ENCODE results near the gene RSPRY1.

Gene RSPRY1

GRCh38 chr16:57155702-57156350, 30.3 kb upstream of the RSPRY1 start:
- Histone ChIP-seq H3K4me1 (ENCODE audit: control insufficient read depth, low read length) (no peaks in the 10 kb centered on the region), H3K27me3 (ENCODE audit: control insufficient read depth, low read length) (no peaks in the 10 kb centered on the region), H4K20me1 (ENCODE audit: control insufficient read depth, insufficient read depth, low read depth, low read length) (no peaks in the 10 kb centered on the region), H3K4me2 (ENCODE audit: low read length) (no peak overlapping the region), H3K9me3 (ENCODE audit: control insufficient read depth, insufficient read depth, low read length) (no peaks in the 10 kb centered on the region), H3K27ac (ENCODE audit: low read depth, low read length) (no peak overlapping the region), H3K4me3 (ENCODE audit: low read length) (no peak overlapping the region), H3K9me2 (replicated peaks; ENCODE audit: control insufficient read depth, low read length) (no peaks in the 10 kb centered on the region), H3K36me3 (ENCODE audit: control insufficient read depth, low read length) (peaks cover 68% of the 10 kb centered on the region), H3F3A (ENCODE audit: control insufficient read depth, insufficient read depth) (no peaks in the 10 kb centered on the region), H3K79me2 (ENCODE audit: control insufficient read depth, low read length) (no peaks in the 10 kb centered on the region)
- no peak for TF ChIP-seq CTCF (IDR thresholded peaks at IDR 0.05; ENCODE audit: low read depth, low read length, poor library complexity, severe bottlenecking)
- TF ChIP-seq EZH2phosphoT487 (IDR thresholded peaks at IDR 0.05; ENCODE audit: borderline replicate concordance, low read length), result no peak

- no peaks in the 10 kb centered on the region for H4K20me1 ChIP-seq (ENCODE audit: control insufficient read depth, insufficient read depth, low read depth, low read length)
- H3K4me2 ChIP-seq (ENCODE audit: low read length), result no peak overlapping the region
- no peaks in the 10 kb centered on the region for H3F3A ChIP-seq (ENCODE audit: control insufficient read depth, insufficient read depth)
- TF ChIP-seq EZH2phosphoT487 (IDR thresholded peaks at IDR 0.05; ENCODE audit: borderline replicate concordance, low read length), result no peak
- TF ChIP-seq CTCF (IDR thresholded peaks at IDR 0.05; ENCODE audit: low read depth, low read length, poor library complexity, severe bottlenecking), result no peak
- no peaks in the 10 kb centered on the region for H3K9me3 ChIP-seq (ENCODE audit: control insufficient read depth, insufficient read depth, low read length)
- H3K79me2 ChIP-seq (ENCODE audit: control insufficient read depth, low read length), result no peaks in the 10 kb centered on the region
- no peaks in the 10 kb centered on the region for H3K27me3 ChIP-seq (ENCODE audit: control insufficient read depth, low read length)
- peaks cover 72% of the 10 kb centered on the region for H3K36me3 ChIP-seq (ENCODE audit: control insufficient read depth, low read length)
- no peaks in the 10 kb centered on the region for H3K4me1 ChIP-seq (ENCODE audit: control insufficient read depth, low read length)
- no peaks in the 10 kb centered on the region for H3K9me2 ChIP-seq (replicated peaks; ENCODE audit: control insufficient read depth, low read length)
- no peak overlapping the region for H3K27ac ChIP-seq (ENCODE audit: low read depth, low read length)
- H3K4me3 ChIP-seq (ENCODE audit: low read length), result no peak overlapping the region
Observed at GRCh38 chr16:57156351-57156703, 29.8 kb upstream of the RSPRY1 start.

- Histone ChIP-seq H3K79me2 (ENCODE audit: control insufficient read depth, low read length) (no peaks in the 10 kb centered on the region), H3K4me3 (ENCODE audit: low read length) (no peak overlapping the region), H3K4me2 (ENCODE audit: low read length) (no peak overlapping the region), H4K20me1 (ENCODE audit: control insufficient read depth, insufficient read depth, low read depth, low read length) (no peaks in the 10 kb centered on the region), H3K27me3 (ENCODE audit: control insufficient read depth, low read length) (no peaks in the 10 kb centered on the region), H3K4me1 (ENCODE audit: control insufficient read depth, low read length) (no peaks in the 10 kb centered on the region), H3F3A (ENCODE audit: control insufficient read depth, insufficient read depth) (no peaks in the 10 kb centered on the region), H3K36me3 (ENCODE audit: control insufficient read depth, low read length) (peaks cover 70% of the 10 kb centered on the region), H3K27ac (ENCODE audit: low read depth, low read length) (no peak overlapping the region), H3K9me2 (replicated peaks; ENCODE audit: control insufficient read depth, low read length) (no peaks in the 10 kb centered on the region), H3K9me3 (ENCODE audit: control insufficient read depth, insufficient read depth, low read length) (no peaks in the 10 kb centered on the region)
- TF ChIP-seq CTCF (IDR thresholded peaks at IDR 0.05; ENCODE audit: low read depth, low read length, poor library complexity, severe bottlenecking), result no peak
- no peak for TF ChIP-seq EZH2phosphoT487 (IDR thresholded peaks at IDR 0.05; ENCODE audit: borderline replicate concordance, low read length)
Observed at GRCh38 chr16:57157533-57157932, 28.6 kb upstream of the RSPRY1 start.

All from DOHH2 (cell line).